ENCODE measurements around the gene TSC22D4.

The TSC22D4 gene

DNA sequence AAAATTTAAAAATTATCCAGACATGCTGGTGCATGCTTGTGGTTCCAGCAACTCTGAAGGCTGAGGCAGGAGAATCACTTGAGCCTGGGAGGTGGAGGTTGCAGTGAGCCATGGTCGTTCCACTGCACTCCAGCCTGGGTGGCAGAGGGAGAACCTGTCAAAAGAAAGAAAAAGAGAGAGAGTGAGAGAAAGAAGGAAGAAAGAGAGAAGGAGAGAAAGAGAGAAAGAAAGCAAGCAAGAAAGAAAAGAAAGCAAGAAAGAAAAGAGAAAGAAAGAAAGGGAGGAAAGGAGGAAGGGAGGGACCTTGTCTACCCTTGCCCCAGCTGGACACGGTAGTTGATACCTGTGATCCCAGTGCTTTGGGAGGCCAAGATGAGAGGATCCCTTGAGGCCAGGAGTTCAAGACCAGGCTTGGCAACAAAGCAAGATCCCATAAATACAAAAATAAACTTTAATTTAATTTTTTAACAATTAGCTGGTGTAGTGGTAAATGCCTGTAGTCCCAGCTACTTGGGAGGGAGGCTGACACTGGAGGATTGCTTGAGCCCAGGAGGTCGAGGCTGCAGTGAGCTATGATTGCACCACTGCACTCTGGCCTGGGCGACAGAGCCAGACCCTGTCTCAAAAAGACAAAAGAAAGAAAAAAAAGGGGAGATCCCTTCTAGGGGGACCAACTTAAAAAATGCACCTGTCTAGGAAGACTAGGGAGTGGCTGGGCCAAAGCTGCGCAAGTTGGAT is 13.9 kb upstream of the TSC22D4 start:
- DNase-seq (ENCODE audit: low read depth, low spot score) = no peak

DNA sequence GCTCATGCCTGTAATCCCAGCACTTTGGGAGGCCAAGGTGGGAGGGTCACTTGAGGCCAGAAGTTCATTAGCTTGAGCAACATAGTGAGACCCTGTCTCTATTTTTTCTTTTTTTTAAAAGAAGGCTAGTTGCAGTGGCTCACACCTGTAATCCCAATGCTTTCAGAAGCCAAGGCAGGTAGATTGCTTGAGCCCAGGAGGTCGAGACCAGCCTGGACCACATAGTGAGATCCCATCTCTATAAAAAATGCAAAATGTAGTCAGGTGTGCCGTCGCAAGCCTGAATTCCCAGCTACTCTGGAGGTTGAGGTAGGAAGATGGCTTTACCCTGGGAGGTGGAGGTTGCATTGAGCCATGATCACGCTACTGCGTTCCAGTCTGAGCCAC is 12.2 kb upstream of the TSC22D4 start:
- DNase-seq (ENCODE audit: low read depth, low spot score) = no peak

DNA sequence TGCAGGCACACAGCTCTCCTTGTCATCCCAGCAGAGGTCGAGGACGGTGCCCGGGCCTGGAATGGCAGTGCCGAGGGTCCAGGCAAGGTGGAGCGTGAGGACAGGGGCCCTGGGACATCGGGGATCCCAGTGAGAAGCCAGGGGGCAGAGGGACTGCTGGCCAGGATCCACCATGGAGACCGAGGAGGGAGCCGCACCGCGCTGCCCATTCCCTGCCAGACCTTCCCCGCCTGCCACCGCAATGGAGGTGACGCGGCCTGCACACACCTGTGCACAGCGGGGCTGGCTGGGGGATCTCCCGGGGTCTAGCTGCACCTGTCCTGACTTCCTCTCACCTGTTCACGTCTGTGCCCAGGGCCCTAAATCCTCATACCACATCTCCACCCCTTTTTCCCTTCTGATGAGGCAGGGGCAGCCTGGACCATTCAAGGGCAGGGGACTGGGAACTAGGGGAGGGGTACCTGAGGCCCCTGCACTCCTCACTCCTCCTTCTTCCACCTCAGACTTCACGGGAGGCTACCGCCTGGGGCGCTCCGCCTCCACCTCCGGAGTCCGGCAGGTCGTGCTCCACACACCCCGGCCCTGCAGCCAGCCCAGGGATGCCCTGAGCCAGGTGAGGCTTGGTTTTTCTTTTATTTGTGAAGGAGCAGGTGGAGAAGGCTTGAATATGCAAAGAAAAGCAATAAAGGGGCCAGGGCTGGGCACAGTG is 11.6 kb upstream of the TSC22D4 start:
- no peak for DNase-seq (ENCODE audit: low read depth, low spot score)

DNA sequence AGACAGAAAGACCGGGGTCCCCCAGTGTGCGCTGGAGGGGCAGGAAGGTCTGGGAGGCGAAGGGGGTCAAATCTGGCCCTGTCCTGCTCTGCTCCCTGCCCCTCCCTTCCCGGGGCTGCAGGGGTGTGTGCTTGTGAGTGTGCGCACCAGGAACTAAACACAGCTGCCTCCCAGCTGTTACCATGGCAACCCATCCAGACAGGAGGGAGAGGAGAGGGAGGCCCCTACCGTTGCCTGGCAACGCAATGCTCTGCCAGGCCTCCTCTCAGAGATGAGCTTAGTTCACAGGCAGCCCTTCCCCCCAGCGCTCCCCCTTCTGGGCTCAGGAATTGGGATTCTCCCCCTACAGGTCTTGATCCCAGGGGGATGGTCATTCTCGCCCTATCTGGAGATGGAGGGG is 10.8 kb upstream of the TSC22D4 start:
- DNase-seq (ENCODE audit: low read depth, low spot score) = peak; percentile 67

DNA sequence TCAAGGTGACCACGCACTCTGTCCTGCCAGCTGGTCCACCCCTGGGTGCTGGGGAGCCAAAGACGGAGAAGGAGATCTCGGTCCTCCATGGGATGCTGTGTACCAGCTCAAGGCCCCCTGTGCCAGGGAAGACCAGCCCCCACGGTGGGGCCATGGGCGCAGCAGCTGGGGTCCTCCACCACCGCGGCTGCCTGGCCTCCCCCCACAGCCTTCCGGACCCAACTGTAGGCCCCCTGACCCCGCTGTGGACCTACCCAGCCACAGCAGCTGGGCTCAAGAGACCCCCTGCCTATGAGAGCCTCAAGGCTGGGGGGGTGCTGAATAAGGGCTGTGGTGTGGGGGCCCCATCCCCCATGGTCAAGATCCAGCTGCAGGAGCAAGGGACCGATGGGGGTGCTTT is 10.1 kb upstream of the TSC22D4 start:
- no peak for DNase-seq (ENCODE audit: low read depth, low spot score)

DNA sequence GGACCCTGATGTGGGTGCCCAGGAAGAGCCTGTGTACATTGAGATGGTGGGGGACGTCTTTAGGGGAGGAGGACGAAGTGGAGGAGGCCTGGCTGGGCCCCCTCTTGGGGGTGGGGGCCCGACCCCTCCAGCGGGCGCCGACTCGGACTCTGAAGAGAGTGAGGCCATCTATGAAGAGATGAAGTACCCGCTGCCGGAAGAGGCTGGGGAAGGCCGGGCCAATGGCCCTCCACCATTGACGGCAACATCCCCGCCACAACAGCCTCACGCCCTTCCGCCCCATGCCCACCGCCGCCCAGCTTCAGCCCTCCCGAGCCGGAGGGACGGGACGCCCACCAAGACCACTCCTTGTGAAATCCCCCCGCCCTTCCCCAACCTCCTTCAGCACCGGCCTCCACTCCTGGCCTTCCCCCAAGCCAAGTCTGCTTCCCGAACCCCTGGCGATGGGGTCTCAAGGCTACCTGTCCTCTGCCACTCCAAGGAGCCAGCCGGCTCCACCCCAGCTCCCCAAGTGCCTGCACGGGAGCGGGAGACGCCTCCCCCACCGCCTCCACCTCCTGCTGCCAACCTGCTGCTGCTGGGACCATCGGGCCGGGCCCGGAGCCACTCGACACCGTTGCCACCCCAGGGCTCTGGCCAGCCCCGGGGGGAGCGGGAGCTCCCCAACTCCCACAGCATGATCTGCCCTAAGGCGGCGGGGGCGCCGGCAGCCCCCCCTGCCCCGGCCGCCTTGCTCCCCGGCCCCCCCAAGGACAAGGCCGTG is 9.5 kb upstream of the TSC22D4 start:
- DNase-seq (ENCODE audit: low read depth, low spot score) = no peak

DNA sequence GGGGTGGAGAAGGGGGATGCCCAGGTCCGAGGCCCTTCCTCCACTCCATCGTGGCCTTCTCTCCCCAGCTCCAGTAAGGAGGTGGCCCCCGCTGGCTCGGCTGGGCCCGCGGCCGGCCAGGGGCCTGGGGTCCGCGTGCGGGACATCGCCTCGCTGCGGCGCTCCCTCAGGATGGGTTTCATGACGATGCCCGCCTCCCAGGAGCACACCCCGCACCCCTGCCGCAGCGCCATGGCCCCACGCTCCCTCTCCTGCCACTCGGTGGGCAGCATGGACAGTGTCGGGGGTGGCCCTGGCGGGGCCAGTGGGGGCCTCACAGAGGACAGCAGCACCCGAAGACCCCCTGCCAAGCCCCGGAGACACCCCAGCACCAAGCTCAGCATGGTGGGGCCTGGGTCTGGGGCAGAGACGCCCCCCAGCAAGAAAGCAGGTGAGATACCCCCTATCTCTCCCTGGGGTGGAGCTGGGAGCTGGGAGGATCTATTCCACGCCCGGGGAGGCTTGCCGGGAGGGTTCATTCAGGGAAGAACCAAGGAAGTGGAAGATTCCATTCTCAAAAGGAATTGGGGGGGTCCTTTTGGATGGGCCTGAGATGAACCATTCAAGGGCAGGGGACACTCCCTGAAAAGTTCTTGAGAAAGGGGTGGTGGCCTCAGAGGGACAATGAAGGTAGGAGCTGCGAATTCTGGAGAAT is 7.9 kb upstream of the TSC22D4 start:
- DNase-seq (ENCODE audit: low read depth, low spot score) = no peak

DNA sequence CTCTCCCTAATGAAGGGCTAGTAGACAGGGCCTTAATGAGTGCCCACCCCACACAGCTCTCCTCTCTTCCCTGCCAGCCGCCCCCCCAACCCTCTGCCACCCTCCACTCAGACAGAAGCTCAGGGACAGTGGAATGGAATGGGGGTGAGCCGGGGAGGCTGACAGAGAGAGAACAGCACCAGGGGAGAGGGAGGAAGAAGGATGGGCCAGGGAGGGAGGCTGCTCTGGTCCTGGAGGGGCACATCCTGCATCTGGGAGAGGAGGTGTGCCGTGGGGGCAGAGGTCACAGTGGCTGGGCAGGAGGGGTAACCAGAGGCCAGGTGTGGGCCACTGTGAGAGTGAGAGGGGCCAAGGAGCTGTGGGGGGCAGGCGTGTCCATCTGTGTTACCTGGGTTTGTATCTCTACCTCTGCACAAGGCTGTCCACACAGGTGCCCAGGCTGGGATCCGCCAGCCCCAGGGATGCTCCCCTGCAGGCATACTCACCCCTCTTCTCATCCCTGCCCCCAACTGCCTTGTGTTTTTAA is 7.2 kb upstream of the TSC22D4 start:
- no peak for DNase-seq (ENCODE audit: low read depth, low spot score)

DNA sequence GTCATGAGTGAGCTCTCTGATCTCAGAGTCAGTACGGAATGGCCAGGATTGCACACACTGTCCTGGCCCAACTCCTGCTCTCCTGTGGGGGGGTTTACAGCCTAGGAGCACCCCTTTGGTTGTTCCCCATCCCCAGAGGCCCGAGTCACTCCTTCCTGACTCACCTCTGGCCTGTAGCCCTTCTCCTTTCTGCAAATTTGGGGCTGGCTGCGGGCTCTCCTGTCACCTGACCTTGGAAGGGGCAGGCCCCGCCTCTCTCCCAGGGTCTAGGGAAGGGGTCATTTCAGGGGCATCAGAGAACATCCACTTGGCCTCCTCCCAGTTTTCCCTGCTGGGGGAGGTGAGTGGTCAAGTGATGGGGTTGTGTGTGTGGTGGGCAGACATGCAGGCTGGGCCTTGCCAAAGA is 6.5 kb upstream of the TSC22D4 start:
- no peak for DNase-seq (ENCODE audit: low read depth, low spot score)

DNA sequence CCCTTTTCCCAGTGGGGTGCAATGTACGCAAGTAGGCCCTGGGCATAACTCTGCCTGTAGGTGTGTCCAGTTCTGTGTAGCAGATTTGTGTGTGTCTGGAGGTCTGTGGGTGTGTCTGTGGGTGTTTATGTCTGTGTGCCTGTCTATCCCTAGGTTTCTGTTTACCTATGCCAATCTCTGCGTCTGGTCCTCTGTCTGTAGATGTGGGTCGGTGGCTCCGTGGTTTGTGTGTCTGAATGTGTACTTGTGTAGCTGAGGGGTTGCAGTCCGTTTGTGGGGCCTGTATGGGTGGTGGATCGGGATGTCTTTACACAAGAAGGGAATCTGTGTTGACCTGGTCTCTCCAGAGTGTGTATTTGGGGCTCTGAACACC is 5.6 kb upstream of the TSC22D4 start:
- no peak for DNase-seq (ENCODE audit: low read depth, low spot score)

DNA sequence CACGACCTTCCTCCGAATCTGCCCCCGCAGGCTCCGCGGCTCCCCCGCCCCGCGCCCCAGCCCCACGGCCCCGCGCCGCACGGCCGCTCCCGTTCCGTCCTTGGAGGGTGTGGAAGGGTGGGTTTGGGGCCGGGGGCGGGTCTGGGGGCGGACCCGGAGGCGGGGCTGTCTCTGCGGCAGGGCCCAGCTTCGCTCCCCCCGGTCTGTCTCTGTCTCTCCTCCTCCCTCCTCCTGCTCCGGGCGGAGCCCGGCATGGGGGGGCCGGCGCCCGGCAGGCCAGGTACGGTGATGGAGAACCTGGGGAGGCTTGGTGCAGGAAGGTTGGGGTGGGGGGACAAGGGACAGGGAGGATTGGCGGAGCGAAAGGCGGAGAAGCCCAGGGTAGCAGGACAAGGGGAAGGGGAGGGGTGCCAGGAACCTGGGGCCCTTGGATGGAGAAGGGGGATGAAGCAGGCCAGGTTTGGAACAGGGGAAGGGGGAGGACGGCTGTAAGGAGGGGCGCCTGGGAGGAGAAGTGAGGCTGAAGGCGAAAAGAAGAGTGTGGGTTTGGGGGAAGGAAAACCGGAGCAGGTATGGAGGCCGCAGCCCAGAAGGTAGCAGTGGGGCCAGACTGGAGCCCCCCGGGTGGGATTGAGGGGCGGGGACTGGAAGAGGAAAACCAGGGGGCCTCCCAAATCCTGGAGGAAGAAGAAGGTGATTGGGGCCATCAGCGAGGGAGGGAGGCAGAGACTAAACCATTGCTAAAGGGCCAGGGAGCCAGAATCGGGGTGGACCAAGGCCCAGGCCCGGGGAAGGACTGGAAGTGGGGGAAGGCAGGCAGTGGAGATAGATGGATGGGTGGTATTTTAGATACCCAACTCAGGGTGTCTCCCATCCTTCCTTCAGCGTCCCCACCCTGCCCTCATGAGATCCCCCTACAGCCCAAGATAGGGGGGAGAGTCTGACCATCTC is 5.0 kb upstream of the TSC22D4 start, which contains the start of gene NYAP1:
TSS of gene NYAP1 (plus strand) at position 206 of the 951 bp plus-strand sequence. CDS start 1,385 bp downstream, outside the sequence.
- DNase-seq (ENCODE audit: low read depth, low spot score) = no peak

DNA sequence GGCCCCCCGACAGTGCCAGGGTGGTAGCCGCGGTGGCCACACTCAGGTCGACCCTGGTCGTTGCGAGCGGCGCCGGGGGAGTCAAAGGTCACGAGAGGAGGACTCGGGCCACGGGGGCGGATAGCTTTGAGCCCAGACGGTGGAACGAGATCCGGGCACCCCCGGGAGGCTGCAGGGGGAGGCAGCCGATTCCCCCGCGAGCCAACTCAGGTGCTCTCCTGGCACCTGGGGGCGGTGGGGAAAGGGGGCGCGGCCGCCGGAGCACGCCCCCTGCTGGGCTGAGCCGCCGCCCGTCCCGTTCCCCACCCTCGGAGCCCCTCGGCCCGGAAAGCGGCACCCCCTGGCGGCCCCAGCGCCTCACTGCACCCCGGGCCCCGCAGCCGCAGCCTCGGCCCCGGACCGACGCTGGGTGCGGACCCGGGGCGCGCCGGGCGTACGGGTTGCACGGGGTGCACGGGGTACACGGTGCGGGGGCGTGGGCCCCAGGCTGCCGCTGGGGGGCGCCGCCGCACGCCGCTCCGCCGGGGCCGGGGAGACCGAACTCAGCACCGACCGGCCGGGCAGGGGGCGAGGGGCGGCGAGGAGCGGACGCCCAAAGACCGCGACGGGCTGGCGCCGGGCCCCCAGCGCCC is 4.2 kb upstream of the TSC22D4 start:
- no peak for DNase-seq (ENCODE audit: low read depth, low spot score)

DNA sequence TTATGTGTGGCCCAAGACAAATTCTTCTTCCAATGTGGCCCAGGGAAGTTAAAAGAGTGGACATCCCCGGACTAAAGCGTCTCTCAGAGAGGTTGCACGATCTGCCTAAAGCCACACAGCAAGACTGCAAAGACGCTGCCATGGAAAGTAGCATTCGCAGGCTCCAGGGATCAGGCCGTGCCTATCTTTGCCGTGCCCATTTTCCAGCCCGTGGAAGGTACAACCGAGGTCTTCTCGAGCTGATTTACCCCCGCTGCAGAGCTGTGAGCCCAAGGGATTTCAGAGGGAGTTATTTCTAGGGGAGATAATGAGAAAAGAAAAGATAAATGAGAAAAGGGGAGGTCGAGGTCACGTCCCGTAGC is 3.7 kb upstream of the TSC22D4 start:
- no peak for DNase-seq (ENCODE audit: low read depth, low spot score)

DNA sequence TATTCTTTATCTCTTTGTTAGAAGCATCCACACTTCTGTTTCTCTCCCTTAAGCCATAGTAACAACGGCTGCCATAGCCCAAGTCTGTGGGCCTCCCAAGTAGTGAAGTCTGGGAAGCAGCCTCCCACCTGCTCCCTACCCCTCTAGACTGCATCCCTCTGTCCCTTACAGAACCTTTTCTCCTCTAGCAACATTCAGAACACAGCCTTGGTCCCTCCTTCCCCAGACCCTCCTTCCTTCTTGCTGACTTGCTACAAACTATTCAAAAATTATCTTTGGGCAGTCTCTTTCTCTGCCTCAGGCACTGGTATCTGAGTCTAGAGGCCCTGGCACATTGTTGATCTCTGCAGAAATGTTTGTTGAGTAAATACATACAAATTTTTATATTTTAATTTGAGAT is 2.5 kb upstream of the TSC22D4 start:
- DNase-seq (ENCODE audit: low read depth, low spot score) = no peak

DNA sequence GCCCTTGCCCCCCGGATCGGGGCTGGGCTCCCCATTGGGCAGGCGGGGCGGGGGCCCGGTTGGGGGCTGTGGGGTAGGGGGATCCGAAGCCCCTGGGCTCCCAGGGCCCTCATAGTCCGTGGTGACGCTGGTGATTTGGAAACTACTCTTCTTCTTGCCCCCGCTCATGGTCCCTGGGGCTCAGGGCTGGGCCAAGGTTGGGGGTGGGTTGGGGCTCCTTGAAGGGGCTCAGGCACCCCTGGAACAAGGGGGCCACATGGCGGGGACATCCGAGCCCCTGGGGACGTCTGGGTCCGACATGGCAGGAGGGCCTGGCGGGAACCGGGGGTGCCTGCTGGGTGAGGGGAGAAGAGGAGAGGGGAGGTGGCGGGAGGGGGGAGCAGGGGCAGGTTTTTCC is 1.1 kb downstream of the TSC22D4 start:
- no peak for DNase-seq (ENCODE audit: low read depth, low spot score)

DNA sequence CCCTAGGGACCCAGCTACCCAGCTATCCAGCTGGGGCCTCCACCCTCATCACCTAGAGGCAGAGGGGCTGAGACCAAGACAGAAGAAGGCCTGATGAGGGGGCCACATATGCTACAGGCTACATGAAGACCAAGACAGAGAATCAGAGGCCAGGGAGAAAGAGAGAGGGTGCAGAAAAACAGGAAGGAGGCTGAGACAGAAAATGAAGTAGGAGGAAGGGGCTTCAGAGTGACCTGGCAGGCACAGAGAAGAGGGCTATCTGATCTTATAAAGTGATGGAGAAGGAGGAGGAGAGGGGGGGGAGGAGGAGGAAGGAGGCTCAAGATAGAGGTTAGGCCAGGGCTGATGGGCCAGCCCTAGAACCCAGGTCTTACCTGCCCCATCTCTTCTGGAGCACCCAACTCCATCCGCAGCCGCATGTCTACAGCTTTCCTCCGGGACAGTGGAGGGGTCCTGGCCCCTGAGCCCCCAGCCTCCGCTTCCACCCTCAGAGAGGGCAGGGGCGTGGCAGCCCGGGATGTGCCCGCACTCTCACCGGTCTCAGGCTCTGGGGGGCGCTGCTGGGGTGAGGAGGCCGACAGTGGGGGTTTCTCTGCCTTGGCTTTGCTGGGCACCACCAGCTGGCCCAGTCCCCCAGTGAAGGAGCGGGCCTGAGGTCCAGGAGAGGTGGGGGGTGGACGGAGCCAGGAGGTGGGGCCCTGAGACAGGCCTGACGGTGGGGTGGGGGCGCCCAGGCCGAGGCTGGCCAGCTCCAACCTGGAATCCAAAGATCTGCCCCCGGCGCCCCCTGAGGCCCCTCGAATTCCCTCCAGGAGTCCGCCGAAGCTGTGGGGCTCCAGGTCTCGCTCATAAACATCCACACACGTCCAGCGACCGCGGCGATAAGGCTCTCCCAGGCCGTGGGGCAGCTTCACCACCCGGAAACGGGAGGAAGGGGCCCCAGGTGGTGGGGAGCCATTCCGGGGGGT is 1.8 kb downstream of the TSC22D4 start:
- DNase-seq (ENCODE audit: low read depth, low spot score) = no peak

DNA sequence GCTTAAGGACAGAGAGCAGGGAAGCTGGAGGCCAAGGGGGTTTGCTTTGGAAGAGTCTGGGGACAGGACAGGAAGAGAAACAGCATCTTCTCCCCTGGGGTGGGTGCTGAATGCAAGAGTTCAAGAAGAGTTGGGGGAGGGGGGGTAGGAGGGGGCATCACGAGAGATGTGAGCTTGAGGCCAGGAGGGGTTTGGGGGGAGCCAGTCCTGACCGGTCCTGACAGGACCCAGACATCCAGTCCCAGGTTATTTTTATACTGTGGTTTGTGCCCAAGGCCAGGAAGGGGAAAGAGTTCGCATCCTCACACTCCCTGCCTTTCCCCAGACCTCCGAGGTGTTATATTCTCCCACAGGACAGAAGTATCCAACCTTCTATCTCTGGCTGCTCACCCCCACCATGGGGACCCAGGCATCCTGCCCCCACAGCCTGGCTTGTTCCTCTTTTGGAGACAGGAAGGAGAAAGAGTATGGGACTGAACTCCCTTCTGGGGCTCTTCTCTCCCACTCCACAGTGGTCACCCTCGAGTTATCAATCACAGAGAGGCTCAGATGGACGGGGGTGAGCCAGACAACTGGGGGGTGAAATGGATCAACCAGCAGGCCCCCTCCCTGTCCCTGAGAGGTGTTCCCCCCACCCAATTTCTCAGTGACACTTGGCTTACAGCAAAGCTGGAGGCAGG is 2.8 kb downstream of the TSC22D4 start:
- no peak for DNase-seq (ENCODE audit: low read depth, low spot score)

DNA sequence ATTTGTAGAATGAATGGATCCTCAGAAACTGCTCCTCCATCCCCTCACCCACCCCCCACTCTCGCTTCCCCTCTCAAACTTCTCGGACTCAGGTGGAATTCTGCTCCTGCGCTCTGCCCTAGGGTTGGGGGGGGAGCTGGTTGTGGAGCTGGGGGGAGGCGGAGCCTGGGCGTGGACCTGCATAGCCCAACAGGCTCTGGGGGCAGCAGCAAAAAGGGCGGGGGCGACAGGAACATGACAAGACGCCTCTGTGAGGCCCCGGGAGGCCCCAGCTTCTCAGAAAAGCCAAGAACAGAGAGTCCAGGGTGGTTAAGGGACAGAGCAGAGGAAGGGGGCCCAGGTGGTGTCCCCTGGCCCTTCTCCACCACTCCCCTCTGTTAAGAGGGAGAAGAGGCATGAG is 3.5 kb downstream of the TSC22D4 start:
- no peak for DNase-seq (ENCODE audit: low read depth, low spot score)
